H9 (cell line): Measurements from ENCODE around the gene RET. TPM values are rescaled to one million over a fixed set of nuclear protein-coding genes. Genes with fewer than 3 reads are reported as not detected.

ENCODE experiments used
- DNase-seq: peaks from one replicate; pipeline ENCODE4 v3.0.0-alpha.2; 2017
- H2AFZ ChIP-seq: one replicate; pipeline ENCODE4 v1.6.1; 2013; ENCODE audit warnings: mild to moderate bottlenecking, low read length, control low read depth, moderate library complexity
- H2AK5ac ChIP-seq: 2 replicates; pipeline ENCODE4 v1.6.1; 2013; ENCODE audit warnings: low read length, control low read depth, mixed read lengths; ENCODE audit not compliant: insufficient read length
- H2BK120ac ChIP-seq: one replicate; pipeline ENCODE4 v1.6.1; 2013; ENCODE audit warnings: low read depth, mild to moderate bottlenecking, low read length, control low read depth, inconsistent platforms; ENCODE audit not compliant: poor library complexity, severe bottlenecking
- H2BK12ac ChIP-seq: 2 replicates; pipeline ENCODE4 v1.6.1; 2013; ENCODE audit warnings: low read length, control low read depth, mixed read lengths, low read depth; ENCODE audit not compliant: insufficient read length
- H2BK15ac ChIP-seq: 2 replicates; pipeline ENCODE4 v1.6.1; 2013; ENCODE audit warnings: low read depth, low read length, control low read depth
- H2BK20ac ChIP-seq: one replicate; pipeline ENCODE4 v1.6.1; 2013; ENCODE audit warnings: low read depth, mild to moderate bottlenecking, low read length, control low read depth, inconsistent platforms; ENCODE audit not compliant: poor library complexity, severe bottlenecking
- H2BK5ac ChIP-seq: 2 replicates; pipeline ENCODE4 v1.6.1; 2013; ENCODE audit warnings: low read length, control low read depth, mixed read lengths; ENCODE audit not compliant: insufficient read length
- H3K14ac ChIP-seq: 2 replicates; pipeline ENCODE4 v1.6.1; 2013; ENCODE audit warnings: low read length, control low read depth; ENCODE audit not compliant: insufficient read depth
- H3K18ac ChIP-seq: 2 replicates; pipeline ENCODE4 v1.6.1; 2013; ENCODE audit warnings: low read depth, mild to moderate bottlenecking, mixed read lengths, low read length, control low read depth; ENCODE audit not compliant: insufficient read length
- H3K23ac ChIP-seq: 2 replicates; pipeline ENCODE4 v1.6.1; 2013; ENCODE audit warnings: low read length, control low read depth, mixed read lengths, low read depth; ENCODE audit not compliant: insufficient read length
- H3K23me2 ChIP-seq: 2 replicates; pipeline ENCODE4 v1.6.1; 2013; ENCODE audit warnings: low read depth, mild to moderate bottlenecking, mixed read lengths, low read length, control low read depth; ENCODE audit not compliant: insufficient read length, poor library complexity, severe bottlenecking
- H3K27ac ChIP-seq: 2 replicates; pipeline ENCODE4 v1.5.1; 2013; ENCODE audit warnings: low read length, control low read depth, mixed read lengths, low read depth; ENCODE audit not compliant: insufficient read length
- H3K27me3 ChIP-seq: 2 replicates; pipeline ENCODE4 v1.6.1; 2013; ENCODE audit warnings: low read length, control low read depth, inconsistent platforms; ENCODE audit not compliant: insufficient read depth
- H3K4ac ChIP-seq: 2 replicates; pipeline ENCODE4 v1.6.1; 2013; ENCODE audit warnings: low read depth, mild to moderate bottlenecking, control low read depth, inconsistent platforms, low read length, moderate library complexity
- H3K4me1 ChIP-seq: 2 replicates; pipeline ENCODE4 v1.6.1; 2013; ENCODE audit warnings: low read length, control low read depth, inconsistent platforms; ENCODE audit not compliant: insufficient read depth
- H3K4me2 ChIP-seq: 2 replicates; pipeline ENCODE4 v1.6.1; 2013; ENCODE audit warnings: low read length, control low read depth, mixed read lengths; ENCODE audit not compliant: insufficient read length, insufficient read depth
- H3K56ac ChIP-seq: 2 replicates; pipeline ENCODE4 v1.6.1; 2013; ENCODE audit warnings: low read depth, mild to moderate bottlenecking, mixed read lengths, low read length, control low read depth; ENCODE audit not compliant: insufficient read length
- H3K79me1 ChIP-seq: 2 replicates; pipeline ENCODE4 v1.6.1; 2013; ENCODE audit warnings: low read depth, mild to moderate bottlenecking, moderate library complexity, low read length, control low read depth, inconsistent platforms; ENCODE audit not compliant: insufficient read depth, poor library complexity, severe bottlenecking
- H3K79me2 ChIP-seq: 2 replicates; pipeline ENCODE4 v1.6.1; 2013; ENCODE audit warnings: low read length, control low read depth, inconsistent platforms; ENCODE audit not compliant: insufficient read depth
- H3K9ac ChIP-seq: 2 replicates; pipeline ENCODE4 v1.6.1; 2013; ENCODE audit warnings: low read length, control low read depth, mixed read lengths; ENCODE audit not compliant: insufficient read length; ENCODE audit errors: extremely low read depth
- H3K9me3 ChIP-seq: one replicate; pipeline ENCODE4 v1.6.1; 2013; ENCODE audit warnings: low read depth, low read length, inconsistent platforms; ENCODE audit not compliant: control insufficient read depth
- H3T11ph ChIP-seq: one replicate; pipeline ENCODE4 v1.6.1; 2013; ENCODE audit warnings: mild to moderate bottlenecking, low read length, control low read depth, inconsistent platforms
- H4K20me1 ChIP-seq: one replicate; pipeline ENCODE4 v1.6.1; 2013; ENCODE audit not compliant: control insufficient read depth, insufficient read length, insufficient read depth
- H4K5ac ChIP-seq: 2 replicates; pipeline ENCODE4 v1.6.1; 2013; ENCODE audit warnings: low read depth, mild to moderate bottlenecking, mixed read lengths, low read length, control low read depth; ENCODE audit not compliant: insufficient read length
- H4K8ac ChIP-seq: replicated peaks from 2 replicates; pipeline ENCODE4 v1.6.1; 2013; ENCODE audit warnings: low read length, control low read depth, mixed read lengths, low read depth; ENCODE audit not compliant: insufficient read length
- H4K91ac ChIP-seq: 2 replicates; pipeline ENCODE4 v1.6.1; 2013; ENCODE audit warnings: low read depth, mild to moderate bottlenecking, moderate library complexity, mixed read lengths, low read length, control low read depth; ENCODE audit not compliant: insufficient read length
- H3K27ac Mint-ChIP-seq, 3 experiments: 2 replicates in 2 of 3; 3 replicates in 1 of 3; pipeline ENCODE4 v1.8.0; 2020 to 2021; ENCODE audit warnings: mixed read lengths in 3 of 3, mild to moderate bottlenecking in 1 of 3, moderate library complexity in 1 of 3
- H3K27me3 Mint-ChIP-seq: 2 replicates; pipeline ENCODE4 v1.8.0; 2021; ENCODE audit warnings: low read depth, mild to moderate bottlenecking, moderate library complexity, mixed read lengths
- H3K36me3 Mint-ChIP-seq, 3 experiments: 2 replicates in 2 of 3; 3 replicates in 1 of 3; pipeline ENCODE4 v1.8.0; 2020 to 2021; ENCODE audit warnings: low read depth in 3 of 3, mixed read lengths in 3 of 3; ENCODE audit not compliant: insufficient read depth in 1 of 3
- H3K4me1 Mint-ChIP-seq, 2 experiments: 2 replicates each; pipeline ENCODE4 v1.8.0; 2020; ENCODE audit warnings: mixed read lengths in 2 of 2
- H3K4me3 Mint-ChIP-seq, 2 experiments: 2 replicates in 1 of 2; 3 replicates in 1 of 2; pipeline ENCODE4 v1.8.0; 2020 to 2021; ENCODE audit warnings: mild to moderate bottlenecking in 2 of 2, mixed read lengths in 2 of 2, moderate library complexity in 1 of 2
- H3K9me3 Mint-ChIP-seq, 2 experiments: 2 replicates in 1 of 2; 3 replicates in 1 of 2; pipeline ENCODE4 v1.8.0; 2020; ENCODE audit warnings: mild to moderate bottlenecking in 2 of 2, mixed read lengths in 2 of 2, moderate library complexity in 1 of 2
- CTCF ChIP-seq: fragments of 200-600 bp; sonication (generic); conservative IDR thresholded peaks from 3 replicates; pipeline ENCODE4 v1.8.0; 2021; ENCODE audit warnings: antibody characterized with exemption, mild to moderate bottlenecking
- WGBS: extraction: QIAGEN DNeasy Blood & Tissue Kit; methylation state at CpG from one replicate; pipeline ENCODE4 v1.1.7; 2013; ENCODE audit warnings: missing lambda C conversion rate, low lambda C conversion rate, mixed read lengths; ENCODE audit not compliant: insufficient read length; ENCODE audit errors: extremely low coverage; 5-methylcytosine and 5-hydroxymethylcytosine counted together
- total RNA-seq: library from RNA; stranded (reverse); gene quantifications from 2 replicates; pipeline ENCODE4 v1.2.1, GENCODE V29; 2021

The RET gene
- total RNA-seq, 1 experiment from 2014 or later: 12.2 TPM

- no peak overlapping the region for H2AFZ ChIP-seq
- no peak overlapping the region for H3K14ac ChIP-seq
- no peak overlapping the region for H2AK5ac ChIP-seq
- H4K20me1 ChIP-seq: no peaks in the 10 kb centered on the region
- no peak overlapping the region for H3K18ac ChIP-seq
- H3K79me2 ChIP-seq: no peaks in the 10 kb centered on the region
- no peak overlapping the region for H3K56ac ChIP-seq
- no peaks in the 10 kb centered on the region for H3K27me3 ChIP-seq
- no peak overlapping the region for H2BK120ac ChIP-seq
- H3K4me2 ChIP-seq: no peak overlapping the region
- no peaks in the 10 kb centered on the region for H3K23me2 ChIP-seq
- Mint-ChIP-seq H3K27me3 (peaks cover 2% of the 10 kb centered on the region), H3K4me1 (peaks cover 8 to 9% of the 10 kb centered on the region in 2 experiments), H3K36me3 (peaks cover 0 to 2% (median 0%) of the 10 kb centered on the region in 3 experiments; a peak in 2 of 7 replicates), H3K4me3 (no peak overlapping the region), H3K27ac (no peak overlapping the region; a peak in 1 of 7 replicates), H3K9me3 (no peaks in the 10 kb centered on the region)
- no peak overlapping the region for H3K4ac ChIP-seq
- H3K9ac ChIP-seq: no peak overlapping the region
- no peak overlapping the region for H2BK15ac ChIP-seq
- no CpG with 5 or more reads among the region's 18 CpGs for WGBS
- H2BK5ac ChIP-seq: no peak overlapping the region
- no peak overlapping the region for H4K5ac ChIP-seq
- no peak overlapping the region for H2BK20ac ChIP-seq
- H3K9me3 ChIP-seq: no peaks in the 10 kb centered on the region
- no peak overlapping the region for H3K27ac ChIP-seq
- no peak overlapping the region for H4K91ac ChIP-seq
- peak; percentile 20 for DNase-seq
- no peak overlapping the region for H2BK12ac ChIP-seq
- no peak overlapping the region for H3K23ac ChIP-seq
- H3K79me1 ChIP-seq: no peaks in the 10 kb centered on the region
- H4K8ac ChIP-seq: no peak overlapping the region
- H3T11ph ChIP-seq: no peak overlapping the region
- H3K4me1 ChIP-seq: no peaks in the 10 kb centered on the region; the same call in 1 of the 2 replicates
- TF ChIP-seq CTCF: no peak
Observed at GRCh38 chr10:43130770-43131171, 53.9 kb downstream of the RET start.
